ENCODE data around the gene INAFM2. TPM values are rescaled to one million over a fixed set of nuclear protein-coding genes. Genes with fewer than 3 reads are reported as not detected.

The INAFM2 gene
- total RNA-seq, 1 donor from 2014 or later, result 19.2 TPM

GRCh38 chr15:40360015-40360414 lies 36.5 kb downstream of the INAFM2 start:
- H3K4me3 Mint-ChIP-seq, result no peak overlapping the region
- no peaks in the 10 kb centered on the region for H3K36me3 Mint-ChIP-seq
- H3K9me3 Mint-ChIP-seq, result no peaks in the 10 kb centered on the region
- TF ChIP-seq CTCF (IDR thresholded peaks at IDR 0.05; ENCODE audit: unreplicated experiment), result no peak
- DNase-seq (ENCODE audit: low spot score in 2 of 2, unreplicated experiment in 2 of 2), result no peak
- H3K27ac Mint-ChIP-seq, result no peak overlapping the region
- H3K4me1 Mint-ChIP-seq, result peaks cover 3% of the 10 kb centered on the region
- H3K27me3 Mint-ChIP-seq (ENCODE audit: low read depth), result peaks cover 72% of the 10 kb centered on the region

GRCh38 chr15:40361640-40362039 lies 38.1 kb downstream of the INAFM2 start:
- Mint-ChIP-seq H3K36me3 (no peaks in the 10 kb centered on the region), H3K4me3 (no peak overlapping the region), H3K27ac (no peak overlapping the region), H3K4me1 (peaks cover 3% of the 10 kb centered on the region), H3K9me3 (no peaks in the 10 kb centered on the region), H3K27me3 (ENCODE audit: low read depth) (peaks cover 76% of the 10 kb centered on the region)
- DNase-seq (ENCODE audit: low spot score in 2 of 2, unreplicated experiment in 2 of 2), result no peak
- TF ChIP-seq CTCF (IDR thresholded peaks at IDR 0.05; ENCODE audit: unreplicated experiment), result no peak

GRCh38 chr15:40363611-40364010 lies 40.1 kb downstream of the INAFM2 start:
- no peaks in the 10 kb centered on the region for H3K9me3 Mint-ChIP-seq
- no peak for TF ChIP-seq CTCF (IDR thresholded peaks at IDR 0.05; ENCODE audit: unreplicated experiment)
- peaks cover 74% of the 10 kb centered on the region for H3K27me3 Mint-ChIP-seq (ENCODE audit: low read depth)
- H3K36me3 Mint-ChIP-seq, result no peaks in the 10 kb centered on the region
- peaks cover 4% of the 10 kb centered on the region for H3K4me1 Mint-ChIP-seq
- H3K27ac Mint-ChIP-seq, result no peak overlapping the region
- DNase-seq (ENCODE audit: low spot score in 2 of 2, unreplicated experiment in 2 of 2), result no peak
- no peak overlapping the region for H3K4me3 Mint-ChIP-seq

- Mint-ChIP-seq H3K27me3 (ENCODE audit: low read depth) (peaks cover 72% of the 10 kb centered on the region), H3K36me3 (no peaks in the 10 kb centered on the region), H3K9me3 (no peaks in the 10 kb centered on the region), H3K4me3 (no peak overlapping the region), H3K27ac (no peak overlapping the region), H3K4me1 (peaks cover 2% of the 10 kb centered on the region)
- DNase-seq (ENCODE audit: low spot score in 2 of 2, unreplicated experiment in 2 of 2), result no peak
- no peak for TF ChIP-seq CTCF (IDR thresholded peaks at IDR 0.05; ENCODE audit: unreplicated experiment)
Observed at GRCh38 chr15:40364251-40364650, 40.8 kb downstream of the INAFM2 start.

- Mint-ChIP-seq H3K9me3 (no peaks in the 10 kb centered on the region), H3K36me3 (no peaks in the 10 kb centered on the region), H3K4me1 (peaks cover 2% of the 10 kb centered on the region), H3K27ac (no peak overlapping the region), H3K4me3 (no peak overlapping the region), H3K27me3 (ENCODE audit: low read depth) (peaks cover 68% of the 10 kb centered on the region)
- DNase-seq (ENCODE audit: low spot score in 2 of 2, unreplicated experiment in 2 of 2), result no peak
- TF ChIP-seq CTCF (IDR thresholded peaks at IDR 0.05; ENCODE audit: unreplicated experiment), result no peak
Observed at GRCh38 chr15:40365016-40365415, 41.5 kb downstream of the INAFM2 start.
